ENCODE data around the gene GLIS1. TPM values are rescaled to one million over a fixed set of nuclear protein-coding genes. Genes with fewer than 3 reads are reported as not detected.

Gene GLIS1
- total RNA-seq, 1 experiment from 2014 or later: not detected

DNA sequence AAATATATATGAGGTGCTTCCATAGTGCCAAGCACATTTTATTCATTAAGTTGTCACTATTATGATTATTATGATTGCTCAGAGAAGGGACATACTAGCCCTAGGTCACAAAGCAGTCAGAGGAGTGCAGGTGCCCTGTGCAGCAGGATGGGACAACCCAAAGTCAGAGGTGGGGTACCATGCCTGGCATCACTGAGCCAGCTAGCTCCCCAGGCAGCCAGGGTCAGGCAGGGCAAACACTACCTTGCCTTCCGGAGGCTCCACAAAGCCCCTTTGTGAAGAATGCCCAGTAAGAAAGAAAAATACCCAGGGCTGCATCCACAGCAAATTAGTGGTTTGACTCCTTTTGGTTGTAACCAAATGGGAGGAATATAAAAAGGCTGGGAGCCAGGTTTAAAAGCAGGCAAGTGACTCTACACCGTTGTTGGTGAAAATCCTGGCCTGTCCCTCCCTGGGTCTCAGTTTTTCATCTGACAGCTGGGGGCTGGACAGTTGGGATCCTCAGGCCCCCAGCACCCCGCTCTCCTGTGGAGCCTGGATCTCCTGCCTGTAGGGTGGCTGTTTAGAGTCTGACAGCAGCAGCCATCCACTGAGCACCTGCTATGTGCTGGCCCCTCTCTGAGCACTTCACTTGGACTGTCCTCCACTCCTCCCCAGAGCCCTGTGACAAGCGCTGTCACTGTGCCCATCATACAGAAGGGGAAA is 98.8 kb downstream of the GLIS1 start:
- Histone ChIP-seq H3K4me1 (replicated peaks; ENCODE audit: insufficient read depth) (no peaks in the 10 kb centered on the region), H3K9me3 (ENCODE audit: insufficient read depth, low read depth) (no peaks in the 10 kb centered on the region), H3K79me2 (ENCODE audit: low read depth) (no peaks in the 10 kb centered on the region), H4K20me1 (ENCODE audit: insufficient read depth) (no peaks in the 10 kb centered on the region), H2AFZ (no peak overlapping the region), H3K9me2 (ENCODE audit: insufficient read depth) (no peaks in the 10 kb centered on the region), H3K36me3 (ENCODE audit: low read depth) (no peaks in the 10 kb centered on the region), H3K4me3 (no peak overlapping the region), H3K27ac (no peak overlapping the region), H3F3A (ENCODE audit: insufficient read depth, low read depth) (no peaks in the 10 kb centered on the region), H3K4me2 (peak overlapping the region; percentile 35), H3K27me3 (ENCODE audit: insufficient read depth, low read depth) (peaks cover 6% of the 10 kb centered on the region; the same call in 1 of the 2 replicates)
- intact Hi-C loops (cut with micrococcal nuclease; ENCODE audit: unreplicated experiment): no loop called here
- POLR2A ChIA-PET (ENCODE audit: unreplicated experiment): no interaction called here
- no TSS peak for BruUV-seq (replicated peaks)
- TF ChIP-seq CTCF (conservative IDR thresholded peaks at IDR 0.05): no peak
- no peak for TF ChIP-seq EZH2 (IDR thresholded peaks at IDR 0.05; ENCODE audit: low read depth)
- DNase-seq: no peak
- CTCF ChIA-PET: no interaction called here

DNA sequence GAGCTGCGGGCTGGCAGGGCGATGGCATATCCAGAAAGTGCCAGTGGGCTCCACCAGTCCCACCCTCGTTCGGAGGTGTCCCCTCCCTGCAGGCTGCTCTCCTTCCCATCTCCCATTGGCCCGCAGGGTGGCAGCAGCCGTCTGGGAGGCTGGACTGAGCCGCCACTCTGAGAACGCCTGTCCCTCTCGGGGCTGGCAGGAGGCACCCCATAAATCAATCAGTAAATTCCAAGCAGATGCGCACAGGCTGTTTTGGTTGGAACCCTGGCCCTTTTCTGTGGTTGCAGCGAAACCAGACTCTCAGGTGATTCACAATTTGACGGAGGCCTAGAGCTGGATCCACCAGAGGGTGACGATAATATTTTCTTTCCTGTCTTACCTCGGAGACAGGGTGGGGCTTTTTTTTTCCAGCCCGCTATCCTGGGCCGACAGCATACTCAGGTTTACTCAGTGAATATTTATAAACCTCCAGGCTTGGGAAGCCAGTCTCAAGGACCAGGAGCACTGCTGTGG is 99.7 kb downstream of the GLIS1 start:
- no peak overlapping the region for H3K27ac ChIP-seq
- H3K4me2 ChIP-seq: peak overlapping the region; percentile 35; the same call in 1 of the 2 replicates
- intact Hi-C loops (cut with micrococcal nuclease; ENCODE audit: unreplicated experiment): no loop called here

DNA sequence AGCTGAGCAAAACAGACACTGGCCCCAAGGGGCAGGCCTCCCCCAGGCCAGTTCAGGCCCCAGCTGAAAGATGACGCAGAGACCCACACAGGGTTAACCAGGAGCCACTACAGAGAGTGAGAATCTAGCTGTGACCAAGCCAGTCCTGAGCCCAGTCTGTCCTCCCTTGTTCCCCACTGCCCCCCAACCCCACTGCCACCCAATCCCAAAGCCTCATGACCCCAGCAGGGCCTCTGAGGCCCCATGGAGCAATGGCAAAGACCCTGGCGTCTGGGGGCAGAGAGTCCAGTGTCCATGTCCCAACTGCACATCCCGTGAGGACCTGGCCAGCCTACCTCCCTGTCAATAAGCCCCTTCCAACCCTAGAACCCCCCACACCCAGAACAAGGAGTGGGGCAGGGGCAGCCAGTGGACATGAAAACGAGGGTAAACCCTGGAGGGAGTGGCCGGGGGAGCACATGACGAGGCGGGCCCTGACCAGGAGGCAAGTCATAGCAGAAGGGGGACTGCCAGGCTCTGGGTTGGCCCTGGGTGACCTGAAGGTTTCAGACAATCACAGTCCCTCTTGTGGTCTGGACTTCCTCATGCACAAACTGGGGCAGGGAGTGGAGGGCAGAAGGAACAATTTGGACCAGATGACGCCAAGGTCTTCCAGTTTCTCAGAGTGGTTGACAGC is 100.5 kb downstream of the GLIS1 start:
- intact Hi-C loops (cut with micrococcal nuclease; ENCODE audit: unreplicated experiment): no loop called here
- no peaks in the 10 kb centered on the region for H4K20me1 ChIP-seq (ENCODE audit: insufficient read depth)
- no TSS peak for BruUV-seq (replicated peaks)
- peaks cover 20% of the 10 kb centered on the region; the same call in 1 of the 2 replicates for H3K27me3 ChIP-seq (ENCODE audit: insufficient read depth, low read depth)
- ChIA-PET POLR2A (ENCODE audit: unreplicated experiment) (no interaction called here), CTCF (no interaction called here)
- DNase-seq: no peak
- H2AFZ ChIP-seq: no peak overlapping the region
- H3K4me2 ChIP-seq: no peak overlapping the region
- H3K36me3 ChIP-seq (ENCODE audit: low read depth): no peaks in the 10 kb centered on the region
- no peak overlapping the region for H3K27ac ChIP-seq
- H3F3A ChIP-seq (ENCODE audit: insufficient read depth, low read depth): no peaks in the 10 kb centered on the region
- no peaks in the 10 kb centered on the region for H3K9me2 ChIP-seq (ENCODE audit: insufficient read depth)
- no peak overlapping the region for H3K4me3 ChIP-seq
- H3K9me3 ChIP-seq (ENCODE audit: insufficient read depth, low read depth): no peaks in the 10 kb centered on the region
- no peaks in the 10 kb centered on the region for H3K79me2 ChIP-seq (ENCODE audit: low read depth)
- no peak for TF ChIP-seq EZH2 (IDR thresholded peaks at IDR 0.05; ENCODE audit: low read depth)
- no peak for TF ChIP-seq CTCF (conservative IDR thresholded peaks at IDR 0.05)
- no peaks in the 10 kb centered on the region for H3K4me1 ChIP-seq (replicated peaks; ENCODE audit: insufficient read depth)

More for the DNA sequence above, 99.7 kb downstream of the GLIS1 start:
- Histone ChIP-seq H3K9me3 (ENCODE audit: insufficient read depth, low read depth) (no peaks in the 10 kb centered on the region), H3K36me3 (ENCODE audit: low read depth) (no peaks in the 10 kb centered on the region), H4K20me1 (ENCODE audit: insufficient read depth) (no peaks in the 10 kb centered on the region), H3F3A (ENCODE audit: insufficient read depth, low read depth) (no peaks in the 10 kb centered on the region), H3K79me2 (ENCODE audit: low read depth) (no peaks in the 10 kb centered on the region), H3K9me2 (ENCODE audit: insufficient read depth) (no peaks in the 10 kb centered on the region), H3K4me1 (replicated peaks; ENCODE audit: insufficient read depth) (no peaks in the 10 kb centered on the region), H3K27me3 (ENCODE audit: insufficient read depth, low read depth) (peaks cover 14% of the 10 kb centered on the region; the same call in 1 of the 2 replicates), H2AFZ (no peak overlapping the region), H3K4me3 (no peak overlapping the region)
- BruUV-seq (replicated peaks): no TSS peak
- TF ChIP-seq EZH2 (IDR thresholded peaks at IDR 0.05; ENCODE audit: low read depth) (no peak), CTCF (conservative IDR thresholded peaks at IDR 0.05) (no peak; the same call in 1 of the 2 replicates)
- DNase-seq: peak; percentile 35 to 70
- POLR2A ChIA-PET (ENCODE audit: unreplicated experiment): no interaction called here
- CTCF ChIA-PET: no interaction called here

Data from PC-9 (cell line).